GM21526 (cell line): Measurements from ENCODE around the gene ZNF718.
"Not testable (repeated sequence)": the region's sequence is repeated elsewhere in the genome, so short reads cannot be mapped to it uniquely, and the experiment has no call there.

Experiments
- ATAC-seq: cut with Tn5 transposase; IDR thresholded peaks from one replicate; pipeline ENCODE4 v1.9.1; 2021; ENCODE audit warnings: moderate library complexity; ENCODE audit not compliant: unreplicated experiment, low FRiP score

ZNF718 gene

DNA sequence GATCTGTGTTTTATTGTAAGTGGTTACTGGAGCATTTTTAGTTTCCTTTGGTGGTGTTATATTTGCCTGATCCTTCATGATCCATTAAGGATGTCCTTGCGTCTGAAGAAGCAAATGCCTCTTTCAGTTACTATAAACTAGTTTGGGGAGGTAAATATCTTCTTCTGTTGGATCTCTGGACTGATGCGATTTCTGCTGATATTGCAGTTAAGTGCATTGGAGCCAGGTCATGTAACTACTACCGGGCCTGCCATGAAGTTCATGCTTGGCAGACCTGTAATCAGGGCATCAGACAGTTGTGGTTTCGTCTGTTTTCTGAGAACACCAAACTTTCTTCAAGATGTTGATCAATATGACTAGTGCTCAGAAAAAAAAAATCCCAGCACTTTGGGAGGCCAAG is 22.9 kb downstream of the ZNF718 start:
- ATAC-seq = no peak

DNA sequence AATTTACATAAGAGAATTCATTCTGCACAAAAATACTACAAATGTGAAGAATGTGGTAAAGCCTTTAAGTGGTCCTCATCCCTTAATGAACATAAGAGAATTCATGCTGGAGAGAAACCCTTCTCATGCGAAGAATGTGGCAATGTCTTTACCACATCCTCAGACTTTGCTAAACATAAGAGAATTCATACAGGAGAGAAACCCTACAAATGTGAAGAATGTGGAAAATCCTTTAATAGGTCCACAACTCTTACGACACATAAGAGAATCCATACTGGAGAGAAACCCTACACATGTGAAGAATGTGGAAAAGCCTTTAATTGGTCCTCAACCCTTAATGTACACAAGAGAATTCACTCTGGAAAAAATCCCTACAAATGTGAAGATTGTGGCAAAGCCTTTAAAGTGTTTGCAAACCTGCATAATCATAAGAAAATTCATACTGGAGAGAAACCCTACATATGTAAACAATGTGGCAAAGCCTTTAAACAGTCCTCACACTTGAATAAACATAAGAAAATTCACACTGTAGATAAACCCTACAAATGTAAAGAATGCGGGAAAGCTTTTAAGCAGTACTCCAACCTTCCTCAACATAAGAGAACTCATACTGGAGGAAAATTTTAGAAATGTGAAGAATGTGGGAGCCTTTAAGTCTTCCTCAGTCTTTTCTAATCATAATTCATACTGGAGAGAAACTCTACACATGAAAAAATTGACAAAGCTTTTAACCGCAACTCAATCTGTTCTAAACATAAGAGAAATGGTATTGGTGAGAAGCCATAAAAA is 37.4 kb downstream of the ZNF718 start:
- no peak for ATAC-seq

DNA sequence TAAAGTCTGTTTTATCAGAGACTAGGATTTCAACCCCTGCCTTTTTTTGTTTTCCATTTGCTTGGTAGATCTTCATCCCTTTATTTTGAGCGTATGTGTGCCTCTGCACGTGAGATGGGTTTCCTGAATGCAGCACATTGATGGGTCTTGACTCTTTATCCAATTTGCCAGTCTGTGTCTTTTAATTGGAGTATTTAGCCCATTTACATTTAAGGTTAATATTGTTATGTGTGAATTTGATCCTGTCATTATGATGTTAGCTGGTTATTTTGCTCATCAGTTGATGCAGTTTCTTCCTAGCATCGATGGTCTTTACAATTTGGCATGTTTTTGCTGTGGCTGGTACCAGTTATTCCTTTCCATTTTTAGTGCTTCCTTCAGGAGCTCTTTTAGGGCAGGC is 45.3 kb downstream of the ZNF718 start:
- not testable (repeated sequence) for ATAC-seq

DNA sequence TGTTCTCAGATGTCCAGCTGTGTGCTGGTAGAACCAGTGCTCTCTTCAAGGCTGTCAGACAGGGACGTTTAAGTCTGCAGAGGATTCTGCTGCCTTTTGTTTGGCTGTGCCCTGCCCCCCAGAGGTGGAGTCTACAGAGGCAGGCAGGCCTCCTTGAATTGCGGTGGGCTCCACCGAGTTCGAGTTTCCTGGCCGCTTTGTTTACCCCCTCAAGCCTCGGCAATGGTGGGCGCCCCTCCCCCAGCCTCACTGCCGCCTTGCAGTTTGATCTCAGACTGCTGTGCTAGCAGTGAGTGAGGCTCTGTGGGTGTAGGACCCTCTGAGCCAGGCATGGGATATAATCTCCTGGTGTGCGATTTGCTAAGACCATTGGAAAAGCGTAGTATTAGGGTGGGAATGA is 47.0 kb downstream of the ZNF718 start:
- not testable (repeated sequence) for ATAC-seq

DNA sequence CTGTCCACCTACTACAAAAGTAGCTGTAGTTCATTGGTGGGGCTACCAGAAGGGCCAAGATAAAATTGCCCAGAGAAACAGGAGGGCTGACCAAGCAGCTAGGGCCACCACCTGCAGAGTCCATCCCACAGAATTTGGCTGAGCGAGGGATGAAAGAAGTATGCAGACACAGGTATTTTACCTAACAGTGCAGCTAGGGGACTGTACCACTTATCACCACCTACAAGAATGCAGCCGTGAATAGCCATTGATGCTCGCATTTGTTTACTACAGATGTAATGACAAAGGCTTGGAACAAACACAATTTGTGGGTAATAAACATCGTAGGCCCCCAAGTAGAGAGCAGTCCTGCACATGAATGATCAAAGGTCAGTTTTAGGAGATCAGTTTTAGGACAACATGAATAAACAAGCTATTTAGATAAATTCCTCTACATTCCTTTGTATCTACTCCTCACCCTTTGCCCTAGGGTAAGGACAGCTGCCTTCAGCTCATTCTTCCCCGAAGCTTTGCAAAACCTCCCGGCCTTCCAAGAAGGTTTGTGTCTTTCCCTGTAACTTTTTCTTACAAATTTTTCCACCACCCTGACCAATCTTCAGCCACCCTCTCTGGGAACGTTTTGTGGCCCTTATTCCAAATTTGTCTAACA is 49.5 kb downstream of the ZNF718 start:
- no peak for ATAC-seq

GRCh38 chr4:175986-176385 is 51.7 kb downstream of the ZNF718 start:
- ATAC-seq = no peak

DNA sequence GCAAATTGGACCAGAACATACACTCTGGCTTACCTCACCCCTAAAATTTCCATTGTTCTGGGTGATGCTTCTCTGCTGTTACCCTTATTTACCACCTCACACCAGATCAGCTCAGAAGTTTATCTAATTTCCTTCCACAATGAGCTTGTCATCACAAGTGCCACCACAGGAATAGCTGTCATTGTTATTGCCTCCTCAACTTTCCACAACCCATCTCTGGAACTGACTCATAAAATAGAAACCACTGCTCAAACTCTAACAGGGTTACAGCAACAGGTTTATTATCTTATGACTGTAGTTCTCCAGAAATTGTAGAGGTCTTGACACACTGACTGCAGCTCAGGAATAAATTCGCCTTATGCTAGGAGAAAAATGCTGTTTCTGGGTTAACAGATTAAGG is 52.7 kb downstream of the ZNF718 start:
- no peak for ATAC-seq

- not testable (repeated sequence) for ATAC-seq
These were observed 57.9 kb downstream of the ZNF718 start for GRCh38 chr4:182225-182624.

DNA sequence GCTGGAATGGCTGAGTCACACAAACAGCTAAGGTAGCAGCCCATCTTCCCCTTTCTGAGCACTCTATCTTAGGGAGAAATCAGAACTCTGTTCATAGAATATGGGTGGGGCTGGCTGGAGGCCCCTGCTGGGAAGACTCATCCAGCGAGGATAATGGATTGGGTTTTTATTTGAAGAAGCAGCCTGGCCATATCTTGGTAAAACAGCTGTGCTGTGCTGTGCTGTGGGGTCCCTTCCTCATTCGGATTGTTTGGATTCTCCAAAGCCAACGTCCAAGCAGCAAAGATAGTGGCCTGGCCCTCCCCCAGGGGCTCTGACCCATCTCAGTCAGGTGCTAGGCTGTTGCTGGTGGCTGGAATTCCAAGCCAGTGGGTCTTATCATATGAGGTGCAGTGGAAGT is 63.8 kb downstream of the ZNF718 start:
- no peak for ATAC-seq

DNA sequence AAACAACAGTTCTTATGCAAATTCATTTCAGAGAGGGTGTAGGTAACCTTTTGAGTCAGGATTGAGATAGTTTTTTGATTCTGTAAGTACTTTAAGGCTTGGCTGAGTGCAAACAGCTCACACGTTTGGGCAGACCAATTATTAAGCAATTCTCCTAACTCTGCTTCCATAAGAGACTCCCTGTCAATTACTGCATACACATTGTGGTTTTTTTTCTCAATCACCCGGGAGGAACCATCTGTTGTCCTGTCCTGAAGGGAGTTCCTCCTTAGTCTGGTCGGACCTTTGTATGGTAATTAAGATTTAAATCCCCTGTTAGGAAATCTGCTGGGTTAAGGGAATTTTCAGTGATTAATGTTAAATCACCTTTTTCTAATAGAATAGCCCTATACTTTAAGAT is 70.9 kb downstream of the ZNF718 start:
- not testable (repeated sequence) for ATAC-seq

- ATAC-seq = no peak
These were observed 76.6 kb downstream of the ZNF718 start for GRCh38 chr4:200936-201335.

GRCh38 chr4:202822-203221 is 78.5 kb downstream of the ZNF718 start:
- not testable (repeated sequence) for ATAC-seq

- ATAC-seq = no peak
These were observed 80.9 kb downstream of the ZNF718 start for GRCh38 chr4:205097-205756.

DNA sequence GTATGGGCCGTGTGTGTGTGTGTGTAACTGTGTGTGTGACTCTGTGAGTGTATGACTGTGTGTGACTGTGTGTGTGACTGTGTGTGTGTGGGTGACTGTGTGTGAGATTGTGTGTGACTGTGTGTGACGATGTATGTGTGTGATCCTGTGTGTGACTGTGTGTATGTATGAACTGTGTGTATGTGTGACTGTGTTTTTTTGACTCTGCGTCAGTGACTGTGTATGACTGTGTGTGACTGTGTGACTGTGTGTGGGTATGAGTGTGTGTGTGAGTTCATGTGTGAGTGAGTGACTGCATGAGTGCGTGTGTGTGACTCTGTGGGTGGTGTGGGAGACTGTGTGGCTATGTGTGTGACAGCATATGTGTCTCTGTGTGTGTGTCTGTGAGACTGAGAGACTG is 81.8 kb downstream of the ZNF718 start:
- ATAC-seq = no peak

- ATAC-seq = not testable (repeated sequence)
These were observed 84.3 kb downstream of the ZNF718 start for GRCh38 chr4:208416-209096.

DNA sequence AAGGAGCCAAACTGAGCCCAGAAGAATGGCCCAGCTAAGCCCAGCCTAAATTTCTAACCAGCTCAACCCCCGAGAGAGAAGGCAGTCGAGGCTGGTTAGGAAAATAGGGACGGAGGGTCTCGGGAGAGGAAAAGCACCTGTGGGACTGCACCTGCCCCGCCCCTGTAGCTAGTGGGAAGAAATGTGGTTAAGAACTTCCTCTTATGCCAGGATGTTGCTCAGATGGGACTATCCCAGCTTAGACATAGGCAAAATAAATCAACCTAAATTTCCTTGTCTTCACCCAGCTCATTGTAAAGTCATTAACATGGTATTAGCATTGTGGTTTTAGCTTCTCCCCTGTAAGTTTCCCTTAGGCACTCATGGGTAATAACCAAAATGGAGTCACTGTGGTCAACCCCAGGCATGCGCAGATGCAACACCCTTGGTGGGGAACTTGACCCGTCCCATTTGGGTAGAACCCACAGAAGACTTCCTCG is 86.8 kb downstream of the ZNF718 start:
- no peak for ATAC-seq

- ATAC-seq = no peak
These were observed 88.3 kb downstream of the ZNF718 start for GRCh38 chr4:212438-213188.

GRCh38 chr4:213189-213535 is 88.9 kb downstream of the ZNF718 start:
- ATAC-seq = not testable (repeated sequence)
